ENCODE data around the gene TTC34.

DNA sequence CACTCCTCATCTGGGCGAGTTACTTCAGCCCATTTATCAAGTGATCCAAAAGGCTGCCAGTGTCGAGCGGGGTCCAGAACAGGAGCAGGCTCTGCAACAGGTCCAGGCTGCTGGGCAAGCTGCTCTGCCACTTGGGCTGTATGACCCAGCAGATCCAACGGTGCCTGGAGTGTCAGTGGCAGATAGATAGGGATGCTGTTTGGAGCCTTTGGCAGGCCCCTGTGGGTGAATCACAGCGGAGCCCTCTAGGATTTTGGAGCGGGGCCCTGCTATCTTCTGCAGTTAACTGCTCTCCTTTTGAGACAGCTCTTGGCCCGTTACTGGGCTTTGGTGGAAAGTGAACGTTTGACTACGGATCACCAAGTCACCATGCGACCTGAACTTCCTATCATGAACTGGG, 176.2 kb downstream of the TTC34 start:
- TF ChIP-seq, protein P1, sequence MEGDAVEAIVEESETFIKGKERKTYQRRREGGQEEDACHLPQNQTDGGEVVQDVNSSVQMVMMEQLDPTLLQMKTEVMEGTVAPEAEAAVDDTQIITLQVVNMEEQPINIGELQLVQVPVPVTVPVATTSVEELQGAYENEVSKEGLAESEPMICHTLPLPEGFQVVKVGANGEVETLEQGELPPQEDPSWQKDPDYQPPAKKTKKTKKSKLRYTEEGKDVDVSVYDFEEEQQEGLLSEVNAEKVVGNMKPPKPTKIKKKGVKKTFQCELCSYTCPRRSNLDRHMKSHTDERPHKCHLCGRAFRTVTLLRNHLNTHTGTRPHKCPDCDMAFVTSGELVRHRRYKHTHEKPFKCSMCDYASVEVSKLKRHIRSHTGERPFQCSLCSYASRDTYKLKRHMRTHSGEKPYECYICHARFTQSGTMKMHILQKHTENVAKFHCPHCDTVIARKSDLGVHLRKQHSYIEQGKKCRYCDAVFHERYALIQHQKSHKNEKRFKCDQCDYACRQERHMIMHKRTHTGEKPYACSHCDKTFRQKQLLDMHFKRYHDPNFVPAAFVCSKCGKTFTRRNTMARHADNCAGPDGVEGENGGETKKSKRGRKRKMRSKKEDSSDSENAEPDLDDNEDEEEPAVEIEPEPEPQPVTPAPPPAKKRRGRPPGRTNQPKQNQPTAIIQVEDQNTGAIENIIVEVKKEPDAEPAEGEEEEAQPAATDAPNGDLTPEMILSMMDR (IDR thresholded peaks at IDR 0.05; ENCODE audit: insufficient read depth, low read length, poor library complexity, severe bottlenecking): no peak
- TF ChIP-seq EZH2phosphoT487 (conservative IDR thresholded peaks at IDR 0.05; ENCODE audit: low read length): no peak

Measured in SU-DHL-6 (cell line).